Loucy (cell line): Measurements from ENCODE around the gene ARHGAP6.

Experiments used
- H2AFZ ChIP-seq: fragments of 200-600 bp; sonication (generic); 2 replicates; pipeline ENCODE4 v1.6.0; 2016; ENCODE audit warnings: antibody characterized with exemption, mild to moderate bottlenecking, low read length, moderate library complexity
- H3F3A ChIP-seq: fragments of 200-600 bp; 2 replicates; pipeline ENCODE4 v1.6.0; 2016; ENCODE audit warnings: antibody characterized with exemption, low read depth, mild to moderate bottlenecking
- H3K27me3 ChIP-seq: fragments of 200-600 bp; sonication (generic); 2 replicates; pipeline ENCODE4 v1.6.1; 2014; ENCODE audit warnings: low read length, mild to moderate bottlenecking; ENCODE audit not compliant: insufficient read depth, poor library complexity, severe bottlenecking
- H3K36me3 ChIP-seq: fragments of 200-600 bp; sonication (generic); 2 replicates; pipeline ENCODE4 v1.6.1; 2016; ENCODE audit warnings: low read length; ENCODE audit not compliant: insufficient read depth
- H3K4me1 ChIP-seq: fragments of 200-600 bp; sonication (generic); 2 replicates; pipeline ENCODE4 v1.5.1; 2014; ENCODE audit warnings: low read length, mild to moderate bottlenecking; ENCODE audit not compliant: insufficient read depth, poor library complexity, severe bottlenecking
- H3K4me2 ChIP-seq: fragments of 200-600 bp; sonication (generic); 2 replicates; pipeline ENCODE4 v1.6.0; 2014; ENCODE audit warnings: antibody characterized with exemption, low read length, low read depth, mild to moderate bottlenecking; ENCODE audit not compliant: poor library complexity, severe bottlenecking
- H3K4me3 ChIP-seq: fragments of 200-600 bp; sonication (generic); 2 replicates; pipeline ENCODE4 v1.5.1; 2014; ENCODE audit warnings: low read length, mild to moderate bottlenecking, mixed read lengths; ENCODE audit not compliant: poor library complexity, severe bottlenecking
- H3K79me2 ChIP-seq: fragments of 200-600 bp; sonication (generic); 2 replicates; pipeline ENCODE4 v1.6.1; 2014; ENCODE audit warnings: low read length; ENCODE audit not compliant: insufficient read depth
- H3K9ac ChIP-seq: fragments of 200-600 bp; sonication (generic); 2 replicates; pipeline ENCODE4 v1.6.0; 2014; ENCODE audit warnings: mild to moderate bottlenecking, low read depth, low read length, moderate library complexity; ENCODE audit not compliant: poor library complexity, severe bottlenecking
- H3K9me2 ChIP-seq: fragments of 200-600 bp; sonication (generic); replicated peaks from 2 replicates; pipeline ENCODE4 v1.6.1; 2016; ENCODE audit warnings: low read depth, low read length, mixed read lengths
- H3K9me3 ChIP-seq: fragments of 200-600 bp; sonication (generic); 2 replicates; pipeline ENCODE4 v1.6.1; 2014; ENCODE audit warnings: mild to moderate bottlenecking, antibody characterized with exemption, low read length, low read depth; ENCODE audit not compliant: insufficient read depth
- H4K20me1 ChIP-seq: fragments of 200-600 bp; sonication (generic); 2 replicates; pipeline ENCODE4 v1.6.0; 2014; ENCODE audit warnings: antibody characterized with exemption, low read length, mild to moderate bottlenecking; ENCODE audit not compliant: insufficient read depth, poor library complexity, severe bottlenecking
- CTCF ChIP-seq: fragments of 200-600 bp; sonication (generic); conservative IDR thresholded peaks from 2 replicates; pipeline ENCODE4 v1.5.1; 2014; ENCODE audit warnings: mild to moderate bottlenecking, antibody characterized with exemption, low read length
- EZH2phosphoT487 ChIP-seq: fragments of 200-600 bp; IDR thresholded peaks from 2 replicates; pipeline ENCODE4 v1.6.1; 2018; ENCODE audit warnings: antibody characterized with exemption, mild to moderate bottlenecking, moderate library complexity, borderline replicate concordance

ARHGAP6 gene

GRCh38 chrX:11099465-11099864 is 566.3 kb downstream of the ARHGAP6 start:
- H3K36me3 ChIP-seq, result no peaks in the 10 kb centered on the region
- no peaks in the 10 kb centered on the region for H3K9me2 ChIP-seq

GRCh38 chrX:11097933-11098332 is 567.8 kb downstream of the ARHGAP6 start:
- no peak overlapping the region for H3K4me3 ChIP-seq
- H3K79me2 ChIP-seq, result no peaks in the 10 kb centered on the region
- no peaks in the 10 kb centered on the region for H3K9me2 ChIP-seq
- H3K27me3 ChIP-seq, result no peaks in the 10 kb centered on the region
- no peak for TF ChIP-seq CTCF
- TF ChIP-seq EZH2phosphoT487, result no peak
- H2AFZ ChIP-seq, result no peak overlapping the region
- H4K20me1 ChIP-seq, result no peaks in the 10 kb centered on the region
- H3K9ac ChIP-seq, result no peak overlapping the region
- H3K9me3 ChIP-seq, result no peaks in the 10 kb centered on the region
- no peaks in the 10 kb centered on the region for H3F3A ChIP-seq
- H3K36me3 ChIP-seq, result no peaks in the 10 kb centered on the region
- H3K4me1 ChIP-seq, result no peaks in the 10 kb centered on the region
- no peak overlapping the region for H3K4me2 ChIP-seq

More at GRCh38 chrX:11099465-11099864, 566.3 kb downstream of the ARHGAP6 start:
- no peaks in the 10 kb centered on the region for H3K27me3 ChIP-seq
- H3K4me1 ChIP-seq, result no peaks in the 10 kb centered on the region
- no peak overlapping the region for H2AFZ ChIP-seq
- H3K9ac ChIP-seq, result no peak overlapping the region
- H3K79me2 ChIP-seq, result no peaks in the 10 kb centered on the region
- no peak overlapping the region for H3K4me2 ChIP-seq
- H4K20me1 ChIP-seq, result no peaks in the 10 kb centered on the region
- H3K9me3 ChIP-seq, result no peaks in the 10 kb centered on the region
- H3F3A ChIP-seq, result no peaks in the 10 kb centered on the region
- TF ChIP-seq CTCF, result no peak
- TF ChIP-seq EZH2phosphoT487, result no peak
- no peak overlapping the region for H3K4me3 ChIP-seq

DNA sequence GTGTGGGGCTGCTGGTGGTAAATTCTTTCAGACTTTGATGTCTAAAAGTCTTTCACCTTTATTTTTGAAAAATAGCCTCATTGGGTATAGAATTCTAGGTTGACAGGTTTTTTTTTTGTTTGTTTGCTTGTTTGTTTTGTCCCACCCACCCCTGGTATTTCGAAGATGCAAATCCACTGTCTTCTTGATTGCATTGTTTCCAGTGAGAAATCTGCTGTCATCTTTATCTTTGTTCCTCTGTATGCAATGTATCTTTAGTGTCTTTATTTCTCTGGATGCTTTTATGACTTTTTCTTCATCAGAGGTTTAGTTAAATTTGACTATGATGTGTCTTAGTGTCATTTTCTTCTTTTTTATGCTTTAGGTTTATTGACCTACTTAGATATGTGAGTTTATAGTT is 575.9 kb downstream of the ARHGAP6 start:
- H3K4me1 ChIP-seq, result no peaks in the 10 kb centered on the region
- no peak overlapping the region for H3K9ac ChIP-seq

More for the DNA sequence above, 575.9 kb downstream of the ARHGAP6 start:
- no peak for TF ChIP-seq CTCF
- no peak for TF ChIP-seq EZH2phosphoT487
- H3K9me2 ChIP-seq, result no peaks in the 10 kb centered on the region
- no peak overlapping the region for H2AFZ ChIP-seq
- no peaks in the 10 kb centered on the region for H4K20me1 ChIP-seq
- no peaks in the 10 kb centered on the region for H3K79me2 ChIP-seq
- no peaks in the 10 kb centered on the region for H3K36me3 ChIP-seq
- no peaks in the 10 kb centered on the region for H3K27me3 ChIP-seq
- no peak overlapping the region for H3K4me2 ChIP-seq
- H3K4me3 ChIP-seq, result no peak overlapping the region
- H3F3A ChIP-seq, result no peaks in the 10 kb centered on the region
- no peaks in the 10 kb centered on the region for H3K9me3 ChIP-seq
